ENCODE results near the gene NMNAT2.
"Not testable (repeated sequence)": the region's sequence is repeated elsewhere in the genome, so short reads cannot be mapped to it uniquely, and the experiment has no call there.

NMNAT2 gene

GRCh38 chr1:183288583-183288982 is 129.6 kb downstream of the NMNAT2 start:
- DNase-seq (ENCODE audit: low read depth, low spot score) = no peak

DNA sequence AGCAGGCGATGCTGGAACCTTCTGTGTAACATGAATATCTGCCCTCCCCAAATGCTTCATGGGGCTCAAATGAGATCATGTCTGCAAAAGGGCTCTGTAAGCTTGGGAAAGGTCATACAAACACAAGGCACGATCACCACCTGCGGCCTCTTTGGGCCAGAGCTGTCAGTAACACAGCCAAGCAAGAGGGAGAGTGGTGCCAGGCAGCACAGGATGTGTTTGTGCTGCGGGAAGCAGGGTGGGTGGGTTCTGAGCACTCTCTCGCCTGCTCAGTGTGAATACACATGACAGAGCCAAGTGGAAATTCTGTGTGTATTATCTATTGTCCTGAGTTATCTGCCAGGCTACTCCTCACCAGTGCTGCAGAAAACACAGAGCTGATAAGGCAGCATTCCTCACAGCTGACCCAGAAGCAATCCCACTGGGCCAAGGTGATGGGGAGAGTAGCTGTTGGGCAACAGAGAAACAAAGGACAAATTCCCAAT is 130.9 kb downstream of the NMNAT2 start:
- no peak for DNase-seq (ENCODE audit: low read depth, low spot score)

- no peak for DNase-seq (ENCODE audit: low read depth, low spot score)
Measured at GRCh38 chr1:183285746-183286145, 132.4 kb downstream of the NMNAT2 start.

DNA sequence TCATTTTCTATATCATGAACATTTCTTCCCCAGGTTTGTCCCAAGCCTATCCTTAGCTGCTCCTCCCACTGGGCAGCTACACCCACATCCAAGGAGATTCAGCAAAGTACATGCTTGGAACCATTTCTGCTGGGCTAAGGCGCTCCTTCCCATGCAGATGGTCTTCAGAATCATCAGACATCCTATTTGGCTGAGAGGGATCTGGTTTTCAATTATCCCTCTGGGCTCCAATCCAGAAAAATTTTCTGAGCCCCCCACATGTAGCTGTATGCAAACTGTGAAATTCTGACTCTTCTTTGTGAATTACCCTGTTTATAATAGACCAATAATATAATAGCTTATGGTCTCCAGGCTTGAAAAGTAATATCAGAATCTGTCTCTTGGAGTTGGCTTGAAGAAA is 132.9 kb downstream of the NMNAT2 start:
- no peak for DNase-seq (ENCODE audit: low read depth, low spot score)

DNA sequence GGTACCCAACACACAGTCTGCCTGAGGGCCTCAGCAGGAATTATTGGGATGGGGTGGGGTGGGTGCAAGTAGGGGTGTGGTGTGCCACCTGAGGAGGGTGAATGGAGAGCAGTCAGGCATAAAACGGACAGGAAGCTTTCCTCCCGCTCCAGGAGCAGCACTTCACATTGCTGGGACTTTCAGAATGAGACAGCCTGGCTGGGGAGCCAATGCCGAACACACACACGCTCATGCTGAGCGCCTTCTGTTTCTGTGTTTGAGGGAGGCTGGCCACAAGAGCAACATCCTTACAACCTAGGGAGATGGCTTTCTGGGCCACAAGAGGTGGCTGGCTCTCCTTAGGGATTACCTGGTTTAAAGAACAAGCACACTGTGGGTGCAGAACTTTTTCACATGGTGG is 134.1 kb downstream of the NMNAT2 start:
- no peak for DNase-seq (ENCODE audit: low read depth, low spot score)

GRCh38 chr1:183283286-183283685 is 134.9 kb downstream of the NMNAT2 start:
- DNase-seq (ENCODE audit: low read depth, low spot score) = no peak

GRCh38 chr1:183282101-183282855 is 135.9 kb downstream of the NMNAT2 start:
- no peak for DNase-seq (ENCODE audit: low read depth, low spot score)

DNA sequence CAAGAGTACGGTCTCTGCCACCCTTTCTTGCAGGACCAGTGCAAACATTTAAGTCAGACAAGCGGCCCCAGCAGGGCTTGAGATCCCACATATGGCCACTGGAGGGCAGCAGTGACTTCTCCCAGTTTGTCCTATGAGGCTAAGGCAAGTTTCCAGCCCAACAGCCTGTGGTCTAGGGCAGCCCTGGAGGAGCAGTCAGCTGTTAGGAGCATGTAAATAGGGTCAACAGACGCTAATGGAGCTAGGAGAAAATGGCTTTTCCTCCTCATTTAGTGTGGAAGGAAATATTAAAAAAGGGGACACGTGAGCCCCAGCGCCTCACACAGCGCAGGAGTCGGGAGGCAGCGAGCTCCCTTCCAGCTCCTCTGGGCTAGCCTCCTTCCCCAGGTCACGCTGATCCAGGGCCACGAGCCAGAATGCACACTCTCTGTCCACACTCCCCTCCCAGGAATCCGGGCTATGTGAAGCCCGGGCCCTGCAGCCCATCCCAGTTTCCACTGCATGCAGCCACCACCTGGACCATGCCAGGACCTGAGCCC is 136.6 kb downstream of the NMNAT2 start:
- DNase-seq (ENCODE audit: low read depth, low spot score) = peak; percentile 75

GRCh38 chr1:183281039-183281438 is 137.1 kb downstream of the NMNAT2 start:
- no peak for DNase-seq (ENCODE audit: low read depth, low spot score)

DNA sequence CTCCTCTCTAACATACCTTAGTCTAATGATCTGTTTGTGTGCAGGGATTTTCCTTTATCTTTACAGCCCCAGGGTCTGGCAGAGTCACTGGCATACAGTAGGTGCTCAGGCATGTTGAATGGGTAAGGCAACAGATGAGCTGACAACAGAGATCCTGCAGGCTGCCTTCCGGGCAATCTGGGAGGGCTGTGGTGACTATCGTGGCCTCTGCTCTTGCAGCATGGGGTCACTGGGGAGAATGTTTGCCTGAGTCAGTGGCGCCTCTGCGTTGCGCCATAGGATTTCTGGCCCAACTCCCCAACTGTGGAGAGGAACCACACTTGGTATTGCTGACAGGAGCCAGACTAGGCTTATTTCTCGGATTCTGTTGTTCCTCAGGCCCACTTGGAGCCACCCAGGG is 138.3 kb downstream of the NMNAT2 start:
- DNase-seq (ENCODE audit: low read depth, low spot score) = no peak

DNA sequence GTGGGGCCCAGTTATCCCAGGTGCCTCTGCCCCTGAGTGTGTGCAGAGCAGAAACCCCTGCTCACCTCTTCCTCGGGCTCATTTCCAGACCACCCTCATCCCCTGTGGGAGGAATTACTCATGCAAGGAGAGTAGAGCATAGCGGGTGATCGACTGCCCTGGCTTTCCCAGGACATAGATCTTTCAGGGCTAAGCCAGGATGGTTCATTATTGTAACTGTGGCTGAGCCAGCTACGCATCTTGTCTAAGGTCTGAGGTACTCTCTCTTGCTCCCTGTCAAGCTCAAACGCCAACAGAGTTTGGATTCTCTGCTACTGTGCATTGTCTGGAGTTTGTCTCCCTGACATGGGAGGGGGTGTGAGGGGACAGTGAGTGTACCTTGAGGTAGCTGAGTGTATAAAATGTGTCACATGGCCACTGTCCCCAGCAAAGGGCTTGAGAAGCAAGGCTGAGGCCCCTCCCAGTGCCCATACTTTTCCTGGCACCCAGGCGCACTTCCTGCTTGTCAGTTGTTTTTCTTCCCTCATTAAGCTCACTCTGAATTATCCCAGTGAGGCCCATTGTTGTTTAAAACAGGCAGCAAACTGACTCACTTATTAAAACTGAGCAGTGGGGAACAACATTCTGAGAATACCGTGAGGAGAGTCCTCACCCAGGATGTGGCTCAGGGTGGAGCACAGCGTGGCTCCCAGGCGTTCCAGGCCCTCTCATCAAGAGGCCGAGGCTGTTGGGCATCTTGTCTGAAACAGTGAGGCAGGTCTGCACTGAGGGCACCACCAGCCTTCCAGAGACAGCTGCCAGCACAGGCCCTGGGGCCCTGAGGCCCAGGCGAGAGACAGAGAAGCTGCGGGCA is 139.2 kb downstream of the NMNAT2 start:
- DNase-seq (ENCODE audit: low read depth, low spot score) = no peak

GRCh38 chr1:183277821-183278738 is 140.1 kb downstream of the NMNAT2 start:
- DNase-seq (ENCODE audit: low read depth, low spot score) = no peak

- DNase-seq (ENCODE audit: low read depth, low spot score) = no peak
Measured at GRCh38 chr1:183276386-183277080, 141.6 kb downstream of the NMNAT2 start.

GRCh38 chr1:183275322-183275721 is 142.9 kb downstream of the NMNAT2 start:
- DNase-seq (ENCODE audit: low read depth, low spot score) = no peak

- no peak for DNase-seq (ENCODE audit: low read depth, low spot score)
Measured at GRCh38 chr1:183274836-183275235, 143.3 kb downstream of the NMNAT2 start.

DNA sequence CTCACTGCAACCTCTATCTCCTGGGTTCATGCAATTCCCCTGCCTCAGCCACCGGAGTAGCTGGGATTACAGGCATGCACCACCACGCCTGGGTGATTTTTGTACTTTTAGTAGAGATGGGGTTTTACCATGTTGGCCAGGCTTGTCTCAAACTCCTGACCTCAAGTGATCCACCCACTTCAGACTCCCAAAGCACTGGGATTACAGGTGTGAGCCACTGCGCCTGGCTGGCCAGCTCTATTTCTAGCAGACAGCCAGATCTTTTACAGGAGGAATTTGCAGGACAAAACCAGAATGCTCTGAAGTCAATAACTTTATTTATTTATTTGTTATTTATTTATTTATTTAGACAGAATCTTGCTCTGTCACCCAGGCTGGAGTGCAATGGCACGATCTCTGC is 144.2 kb downstream of the NMNAT2 start:
- not testable (repeated sequence) for DNase-seq (ENCODE audit: low read depth, low spot score)

GRCh38 chr1:183273300-183273699 is 144.9 kb downstream of the NMNAT2 start:
- no peak for DNase-seq (ENCODE audit: low read depth, low spot score)

DNA sequence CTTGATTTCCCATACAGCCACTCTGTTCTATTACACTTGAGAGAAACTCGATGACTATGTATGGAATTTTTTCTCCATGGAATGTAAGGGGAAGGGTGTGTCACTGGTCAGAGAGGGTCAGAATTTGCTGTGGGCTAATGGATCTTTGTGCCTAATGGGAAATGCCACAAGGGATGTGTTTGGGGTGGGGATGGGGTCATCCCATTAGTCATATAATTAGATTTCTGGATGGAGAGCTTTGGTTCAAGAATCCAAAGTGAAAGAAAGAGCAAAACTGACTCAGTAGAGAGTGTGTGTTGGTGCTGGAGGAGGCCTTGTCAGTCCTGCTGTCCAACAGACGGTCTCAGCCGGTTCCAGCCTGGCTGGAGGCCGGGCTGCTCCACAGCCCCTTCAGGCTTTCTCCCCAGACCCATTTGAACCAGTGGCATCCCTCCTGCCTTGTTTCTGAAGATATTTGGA is 145.8 kb downstream of the NMNAT2 start:
- DNase-seq (ENCODE audit: low read depth, low spot score) = no peak

- no peak for DNase-seq (ENCODE audit: low read depth, low spot score)
Measured at GRCh38 chr1:183270541-183271141, 147.5 kb downstream of the NMNAT2 start.
